ENCODE results near the gene IDH3G. TPM values are rescaled to one million over a fixed set of nuclear protein-coding genes. Genes with fewer than 3 reads are reported as not detected.
"Not testable (repeated sequence)": the region's sequence is repeated elsewhere in the genome, so short reads cannot be mapped to it uniquely, and the experiment has no call there.

Gene IDH3G
- total RNA-seq, 2 experiments from 2014 or later: 46.8 to 47.3 TPM

- no peak overlapping the region for H3K27ac ChIP-seq (ENCODE audit: low read depth in 1 of 2, low read length in 2 of 2)
- no peaks in the 10 kb centered on the region for H3K36me3 Mint-ChIP-seq (ENCODE audit: low read depth)
- TF ChIP-seq, protein P1, sequence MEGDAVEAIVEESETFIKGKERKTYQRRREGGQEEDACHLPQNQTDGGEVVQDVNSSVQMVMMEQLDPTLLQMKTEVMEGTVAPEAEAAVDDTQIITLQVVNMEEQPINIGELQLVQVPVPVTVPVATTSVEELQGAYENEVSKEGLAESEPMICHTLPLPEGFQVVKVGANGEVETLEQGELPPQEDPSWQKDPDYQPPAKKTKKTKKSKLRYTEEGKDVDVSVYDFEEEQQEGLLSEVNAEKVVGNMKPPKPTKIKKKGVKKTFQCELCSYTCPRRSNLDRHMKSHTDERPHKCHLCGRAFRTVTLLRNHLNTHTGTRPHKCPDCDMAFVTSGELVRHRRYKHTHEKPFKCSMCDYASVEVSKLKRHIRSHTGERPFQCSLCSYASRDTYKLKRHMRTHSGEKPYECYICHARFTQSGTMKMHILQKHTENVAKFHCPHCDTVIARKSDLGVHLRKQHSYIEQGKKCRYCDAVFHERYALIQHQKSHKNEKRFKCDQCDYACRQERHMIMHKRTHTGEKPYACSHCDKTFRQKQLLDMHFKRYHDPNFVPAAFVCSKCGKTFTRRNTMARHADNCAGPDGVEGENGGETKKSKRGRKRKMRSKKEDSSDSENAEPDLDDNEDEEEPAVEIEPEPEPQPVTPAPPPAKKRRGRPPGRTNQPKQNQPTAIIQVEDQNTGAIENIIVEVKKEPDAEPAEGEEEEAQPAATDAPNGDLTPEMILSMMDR (IDR thresholded peaks at IDR 0.05): no peak
- ChIA-PET CTCF (no interaction called here), POLR2A (no interaction called here)
- H3K4me3 Mint-ChIP-seq: no peak overlapping the region
- H3K4me3 ChIP-seq (ENCODE audit: low read length): no peak overlapping the region
- no peaks in the 10 kb centered on the region for H3K4me1 Mint-ChIP-seq (ENCODE audit: low read depth)
- H3K27me3 ChIP-seq (ENCODE audit: control insufficient read depth in 1 of 2, insufficient read depth in 2 of 2, low read length in 2 of 2): no peaks in the 10 kb centered on the region
- H3K4me1 ChIP-seq (ENCODE audit: insufficient read depth, low read length): no peaks in the 10 kb centered on the region
- no peaks in the 10 kb centered on the region for H3K9me3 ChIP-seq (ENCODE audit: control insufficient read depth in 1 of 2, insufficient read depth in 1 of 2, low read length in 2 of 2)
- no peaks in the 10 kb centered on the region for H3K36me3 ChIP-seq (ENCODE audit: insufficient read depth, low read length)
- no peaks in the 10 kb centered on the region for H3K27me3 Mint-ChIP-seq
- intact Hi-C loops (cut with DNase I, micrococcal nuclease): loop anchor here in 1 of 2 experiments (10.0 kb wide), 1 partner anchor 65 kb away; the partner anchor contains the start of gene SLC6A8
- ATAC-seq (ENCODE audit: poor library complexity) (no peak), DNase-seq (no peak)
- no peak overlapping the region for H3K27ac Mint-ChIP-seq
- no peaks in the 10 kb centered on the region for H3K9me3 Mint-ChIP-seq
Observed at GRCh38 chrX:153750127-153750774, 43.9 kb downstream of the IDH3G start.

DNA sequence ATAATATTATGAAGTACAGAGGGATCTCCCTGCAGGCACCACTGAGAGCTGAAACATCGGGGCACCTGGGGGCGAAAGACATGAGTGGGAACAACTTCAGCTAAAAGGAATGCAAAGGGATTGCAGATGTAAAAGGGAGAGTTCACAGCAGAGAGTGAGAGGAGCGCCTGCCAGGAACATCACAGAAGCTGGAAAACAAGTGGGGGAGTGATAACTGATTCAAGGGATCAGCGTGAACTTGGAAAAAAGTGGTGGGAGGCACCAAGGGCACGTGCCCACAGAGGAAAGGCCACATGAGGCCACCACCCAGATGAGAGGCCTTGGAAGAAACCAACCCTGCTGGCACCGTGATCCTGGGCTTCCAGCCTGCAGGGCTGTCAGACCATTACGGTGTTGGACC is 45.2 kb downstream of the IDH3G start:
- H3K36me3 ChIP-seq (ENCODE audit: insufficient read depth, low read length); H3K36me3 Mint-ChIP-seq (ENCODE audit: low read depth); H3K9me3 Mint-ChIP-seq; H3K27ac ChIP-seq (ENCODE audit: low read depth in 1 of 2, low read length in 2 of 2); intact Hi-C loops (cut with DNase I, micrococcal nuclease); H3K4me3 ChIP-seq (ENCODE audit: low read length); H3K4me1 ChIP-seq (ENCODE audit: insufficient read depth, low read length); H3K27me3 Mint-ChIP-seq; H3K27me3 ChIP-seq (ENCODE audit: control insufficient read depth in 1 of 2, insufficient read depth in 2 of 2, low read length in 2 of 2); H3K4me3 Mint-ChIP-seq; H3K4me1 Mint-ChIP-seq (ENCODE audit: low read depth); ATAC-seq (ENCODE audit: poor library complexity); CTCF ChIA-PET; DNase-seq; H3K9me3 ChIP-seq (ENCODE audit: control insufficient read depth in 1 of 2, insufficient read depth in 1 of 2, low read length in 2 of 2); H3K27ac Mint-ChIP-seq: not testable (repeated sequence)
- POLR2A ChIA-PET: interaction anchor here (0.9 kb wide), 1 partner anchor 25 kb away, joined by 3 read pairs; no protein-coding TSS in a partner anchor

DNA sequence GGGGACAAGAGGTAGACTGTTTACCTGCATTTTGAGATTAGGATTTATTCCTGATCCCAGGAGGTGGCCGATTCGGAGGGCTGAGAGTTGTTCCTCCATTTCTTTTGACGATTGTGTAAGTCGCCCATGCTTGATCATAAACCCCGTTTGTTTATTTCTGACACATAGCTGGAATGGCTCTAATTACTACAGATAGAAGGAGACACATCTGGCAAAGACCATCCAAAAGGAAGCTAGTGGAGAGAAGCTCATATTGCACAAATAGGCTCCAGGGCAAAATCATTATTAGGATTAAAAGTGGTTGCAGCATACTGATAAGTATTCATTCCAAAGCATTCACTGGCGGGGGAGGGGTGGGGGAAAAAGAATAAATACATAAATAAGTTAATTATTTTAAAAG is 47.2 kb downstream of the IDH3G start:
- H3K4me1 ChIP-seq (ENCODE audit: insufficient read depth, low read length); H3K4me3 ChIP-seq (ENCODE audit: low read length); H3K27ac Mint-ChIP-seq; POLR2A ChIA-PET; ATAC-seq (ENCODE audit: poor library complexity); H3K27ac ChIP-seq (ENCODE audit: low read depth in 1 of 2, low read length in 2 of 2); H3K9me3 ChIP-seq (ENCODE audit: control insufficient read depth in 1 of 2, insufficient read depth in 1 of 2, low read length in 2 of 2); H3K9me3 Mint-ChIP-seq; H3K27me3 Mint-ChIP-seq; H3K4me1 Mint-ChIP-seq (ENCODE audit: low read depth); H3K27me3 ChIP-seq (ENCODE audit: control insufficient read depth in 1 of 2, insufficient read depth in 2 of 2, low read length in 2 of 2); intact Hi-C loops (cut with DNase I, micrococcal nuclease); H3K4me3 Mint-ChIP-seq; DNase-seq; CTCF ChIA-PET; H3K36me3 Mint-ChIP-seq (ENCODE audit: low read depth); H3K36me3 ChIP-seq (ENCODE audit: insufficient read depth, low read length): not testable (repeated sequence)

DNA sequence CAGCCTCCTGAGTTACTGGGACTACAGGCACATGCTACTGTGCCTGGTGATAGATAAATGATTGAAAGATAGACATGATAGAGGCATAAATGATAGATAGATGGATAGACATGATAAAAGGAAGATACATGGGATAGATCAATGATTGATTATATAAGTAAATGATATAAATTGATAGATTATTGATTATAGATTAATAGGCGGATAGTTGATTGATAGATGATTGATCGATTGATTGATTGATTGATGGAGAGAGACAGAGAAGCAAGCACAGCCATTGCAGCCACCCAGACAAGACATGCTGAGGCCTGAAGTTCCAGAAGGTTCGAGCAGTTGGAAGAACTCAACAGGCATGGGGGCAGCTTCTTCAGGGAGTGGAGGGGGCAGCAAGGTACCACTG is 47.8 kb downstream of the IDH3G start:
- Histone ChIP-seq H3K27me3 (ENCODE audit: control insufficient read depth in 1 of 2, insufficient read depth in 2 of 2, low read length in 2 of 2) (no peaks in the 10 kb centered on the region), H3K4me3 (ENCODE audit: low read length) (no peak overlapping the region), H3K4me1 (ENCODE audit: insufficient read depth, low read length) (peaks cover 3% of the 10 kb centered on the region), H3K27ac (ENCODE audit: low read depth in 1 of 2, low read length in 2 of 2) (no peak overlapping the region), H3K36me3 (ENCODE audit: insufficient read depth, low read length) (no peaks in the 10 kb centered on the region), H3K9me3 (ENCODE audit: control insufficient read depth in 1 of 2, insufficient read depth in 1 of 2, low read length in 2 of 2) (no peaks in the 10 kb centered on the region)
- ChIA-PET CTCF (no interaction called here), POLR2A (no interaction called here)
- H3K27ac Mint-ChIP-seq: no peak overlapping the region
- H3K9me3 Mint-ChIP-seq: no peaks in the 10 kb centered on the region
- intact Hi-C loops (cut with DNase I, micrococcal nuclease): no loop called here
- ATAC-seq (ENCODE audit: poor library complexity) (no peak), DNase-seq (no peak)
- TF ChIP-seq, protein P1 (IDR thresholded peaks at IDR 0.05): no peak
- no peaks in the 10 kb centered on the region for H3K27me3 Mint-ChIP-seq
- peaks cover under 1% of the 10 kb centered on the region for H3K4me1 Mint-ChIP-seq (ENCODE audit: low read depth)
- H3K4me3 Mint-ChIP-seq: no peak overlapping the region
- H3K36me3 Mint-ChIP-seq (ENCODE audit: low read depth): no peaks in the 10 kb centered on the region

DNA sequence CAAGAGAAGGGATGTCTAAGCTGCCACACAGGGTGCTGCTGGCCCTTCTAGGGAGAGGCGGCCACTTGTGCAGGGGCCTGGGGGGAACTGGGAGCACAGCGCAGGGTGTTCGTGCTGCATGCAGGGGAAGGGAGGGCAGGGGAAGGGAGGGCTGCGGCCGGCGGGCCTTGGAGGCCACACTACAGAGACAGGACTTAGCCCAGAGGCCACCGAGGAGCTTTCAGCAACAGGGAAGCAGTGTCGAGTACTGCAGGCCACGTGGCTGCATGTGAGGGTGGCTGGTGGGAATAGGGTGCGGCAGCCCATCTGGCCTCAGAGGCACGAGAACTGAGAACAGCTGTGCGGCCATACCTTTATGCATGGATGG is 49.1 kb downstream of the IDH3G start:
- peaks cover 16% of the 10 kb centered on the region for H3K4me1 ChIP-seq (ENCODE audit: insufficient read depth, low read length)
- POLR2A ChIA-PET; H3K9me3 ChIP-seq (ENCODE audit: control insufficient read depth in 1 of 2, insufficient read depth in 1 of 2, low read length in 2 of 2); intact Hi-C loops (cut with DNase I, micrococcal nuclease); DNase-seq; H3K36me3 ChIP-seq (ENCODE audit: insufficient read depth, low read length); H3K36me3 Mint-ChIP-seq (ENCODE audit: low read depth); CTCF ChIA-PET; H3K4me3 Mint-ChIP-seq; H3K27me3 ChIP-seq (ENCODE audit: control insufficient read depth in 1 of 2, insufficient read depth in 2 of 2, low read length in 2 of 2); H3K4me3 ChIP-seq (ENCODE audit: low read length); H3K27me3 Mint-ChIP-seq; ATAC-seq (ENCODE audit: poor library complexity); H3K27ac ChIP-seq (ENCODE audit: low read depth in 1 of 2, low read length in 2 of 2); H3K9me3 Mint-ChIP-seq; H3K27ac Mint-ChIP-seq: not testable (repeated sequence)
- H3K4me1 Mint-ChIP-seq (ENCODE audit: low read depth): peaks cover 10% of the 10 kb centered on the region

All from CD4-positive, alpha-beta T cell (primary cell).